Midbrain (tissue), 1 donor: ENCODE results near the gene DNAH1.
"Not testable (repeated sequence)": the region's sequence is repeated elsewhere in the genome, so short reads cannot be mapped to it uniquely, and the experiment has no call there.

Experiments used
- DNase-seq: peaks from one replicate; lab custom pipeline; 2025; lab: John Stamatoyannopoulos, UW

The DNAH1 gene

DNA sequence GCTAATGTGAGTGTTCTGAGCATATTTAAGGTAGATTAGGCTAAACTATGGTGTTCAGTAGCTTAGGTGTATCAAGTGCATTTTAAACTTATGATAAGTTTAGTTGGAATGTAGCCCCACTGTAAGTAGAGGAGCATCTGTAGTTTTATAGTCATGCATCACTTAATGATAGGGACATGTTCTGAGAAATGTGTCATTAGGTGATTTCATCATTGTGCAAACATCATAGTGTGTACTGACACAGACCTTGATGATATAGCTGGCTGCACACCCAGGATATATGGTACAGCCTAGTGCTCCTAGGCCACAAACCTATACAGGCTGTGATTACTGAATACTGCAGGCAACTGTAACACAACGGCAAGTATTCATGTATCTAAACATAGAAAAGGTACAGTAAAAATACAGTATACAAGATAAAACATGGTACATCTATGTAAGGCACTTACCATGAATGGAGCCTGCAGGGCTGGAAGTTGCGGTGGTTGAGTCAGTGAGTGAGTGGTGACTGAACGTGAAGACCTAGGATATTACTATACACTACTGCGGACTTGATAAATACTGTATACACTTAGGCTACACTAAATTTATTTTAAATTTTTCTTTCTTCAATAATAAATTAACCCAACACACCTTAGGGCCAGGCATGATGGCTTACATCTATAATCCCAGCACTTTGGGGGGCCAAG is 17.9 kb downstream of the DNAH1 start:
- DNase-seq = no peak

DNA sequence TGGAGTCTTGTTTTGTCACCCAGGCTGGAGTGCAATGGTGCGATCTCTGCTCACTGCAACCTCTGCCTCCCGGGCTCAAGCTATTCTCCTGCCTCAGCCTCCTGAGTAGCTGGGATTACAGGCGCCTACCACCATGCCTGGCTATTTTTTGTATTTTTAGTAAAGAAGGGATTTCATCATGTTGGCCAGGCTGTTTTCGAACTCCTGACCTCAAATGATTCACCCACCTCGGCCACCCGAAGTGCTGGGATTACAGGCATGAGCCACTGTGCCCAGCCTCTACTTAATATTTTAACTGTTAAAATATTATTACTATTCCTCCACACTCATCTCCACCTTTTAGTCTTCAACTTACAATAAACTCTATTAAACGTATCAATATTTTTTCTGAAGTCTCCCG is 22.0 kb downstream of the DNAH1 start:
- DNase-seq = not testable (repeated sequence)

DNA sequence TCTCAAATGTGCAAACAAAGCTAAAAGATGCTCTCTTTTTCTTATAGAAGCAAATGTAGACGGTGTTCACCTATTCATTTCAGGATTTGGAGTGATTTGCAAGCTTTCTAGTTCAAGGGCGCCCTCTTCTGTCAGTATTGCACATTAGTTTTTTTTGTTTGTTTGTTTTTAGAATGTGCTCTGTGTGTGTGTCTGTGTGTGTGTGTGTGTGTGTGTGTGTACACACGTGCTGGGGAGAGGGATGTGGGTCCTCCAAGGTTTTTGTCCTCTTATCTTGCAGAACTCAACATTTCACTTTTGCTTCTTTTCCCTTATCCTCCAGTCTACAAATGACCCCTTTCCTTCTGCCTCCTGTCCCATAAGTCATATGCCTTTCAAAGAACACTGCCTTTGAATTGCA is 23.5 kb downstream of the DNAH1 start:
- peak; percentile 68 for DNase-seq

DNA sequence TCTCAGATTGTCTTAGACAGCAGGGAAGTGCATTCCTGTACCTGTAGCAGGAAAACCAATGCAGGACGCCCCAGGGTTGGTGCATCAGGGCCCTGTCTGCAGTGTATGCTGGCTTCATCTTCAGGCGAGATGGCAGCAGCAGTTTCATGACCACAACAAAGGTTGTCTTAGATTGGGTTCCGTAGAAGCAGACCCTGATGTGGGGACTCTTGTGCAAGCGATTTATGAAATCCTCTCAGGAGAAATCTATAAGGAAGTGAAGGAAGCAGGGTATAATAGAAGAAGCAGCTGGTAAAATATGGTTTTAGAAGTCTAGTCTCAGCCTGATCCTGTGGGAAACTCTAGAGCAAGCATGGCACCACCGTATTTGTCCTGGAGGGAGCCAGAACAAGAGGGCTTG is 25.0 kb downstream of the DNAH1 start:
- DNase-seq = no peak

DNA sequence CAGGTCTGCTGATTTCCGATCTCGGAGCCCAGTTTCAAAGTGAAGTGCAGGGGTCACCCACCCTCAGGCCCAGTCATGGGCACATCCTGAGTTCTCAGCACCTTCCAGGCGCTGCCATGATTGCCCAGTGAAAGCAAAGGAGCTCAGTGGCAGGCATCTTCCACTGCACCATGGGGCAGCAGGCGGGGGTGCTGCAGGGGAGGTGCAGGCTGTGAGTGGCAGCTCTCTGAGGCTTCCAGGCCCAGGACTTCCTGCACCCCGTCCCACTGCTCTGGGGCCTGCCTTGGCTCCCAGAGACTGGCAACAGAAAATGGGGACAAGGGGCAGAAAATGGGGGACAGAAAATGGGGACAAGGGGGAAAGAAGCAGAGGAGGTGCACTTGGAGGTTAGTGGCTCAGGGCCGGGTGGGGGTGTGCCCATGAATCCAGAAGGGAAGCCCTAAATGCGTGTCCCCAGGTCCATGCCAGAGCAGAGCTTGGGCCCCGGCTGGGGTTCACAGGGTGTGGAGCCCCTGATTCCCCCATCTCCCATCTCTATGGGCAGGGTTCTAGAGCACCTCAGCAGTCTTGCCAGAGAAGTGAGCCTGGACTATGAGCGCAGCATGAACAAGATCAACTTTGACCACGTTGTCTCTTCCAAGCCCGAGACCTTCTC is 28.0 kb downstream of the DNAH1 start:
- no peak for DNase-seq

DNA sequence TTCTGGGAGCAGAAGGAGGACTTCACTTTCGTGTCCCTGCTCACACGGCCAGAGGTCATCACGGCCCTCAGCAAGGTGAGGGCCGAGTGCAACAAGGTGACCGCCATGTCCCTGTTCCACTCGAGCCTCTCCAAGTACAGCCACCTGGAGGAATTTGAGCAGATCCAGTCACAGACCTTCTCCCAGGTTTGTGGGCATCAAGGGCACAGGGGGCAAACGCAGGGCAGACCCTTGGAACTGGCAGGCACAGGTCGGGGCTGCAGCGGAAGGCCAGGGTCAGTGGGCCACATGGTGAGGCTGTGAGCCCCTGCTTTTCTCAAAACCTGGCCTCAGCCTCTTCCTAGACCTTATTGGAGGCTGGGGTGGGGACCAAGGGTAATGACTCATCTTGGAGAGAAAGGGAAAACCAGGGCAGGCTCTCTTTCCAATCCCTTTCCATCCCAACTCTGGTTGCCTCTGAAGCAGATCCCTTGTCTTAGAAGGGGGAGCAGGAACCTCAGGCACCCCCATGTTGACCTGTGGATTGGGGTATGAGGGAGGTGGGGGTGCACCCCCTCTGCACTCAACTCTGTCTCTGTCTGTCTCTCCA is 29.5 kb downstream of the DNAH1 start:
- no peak for DNase-seq

DNA sequence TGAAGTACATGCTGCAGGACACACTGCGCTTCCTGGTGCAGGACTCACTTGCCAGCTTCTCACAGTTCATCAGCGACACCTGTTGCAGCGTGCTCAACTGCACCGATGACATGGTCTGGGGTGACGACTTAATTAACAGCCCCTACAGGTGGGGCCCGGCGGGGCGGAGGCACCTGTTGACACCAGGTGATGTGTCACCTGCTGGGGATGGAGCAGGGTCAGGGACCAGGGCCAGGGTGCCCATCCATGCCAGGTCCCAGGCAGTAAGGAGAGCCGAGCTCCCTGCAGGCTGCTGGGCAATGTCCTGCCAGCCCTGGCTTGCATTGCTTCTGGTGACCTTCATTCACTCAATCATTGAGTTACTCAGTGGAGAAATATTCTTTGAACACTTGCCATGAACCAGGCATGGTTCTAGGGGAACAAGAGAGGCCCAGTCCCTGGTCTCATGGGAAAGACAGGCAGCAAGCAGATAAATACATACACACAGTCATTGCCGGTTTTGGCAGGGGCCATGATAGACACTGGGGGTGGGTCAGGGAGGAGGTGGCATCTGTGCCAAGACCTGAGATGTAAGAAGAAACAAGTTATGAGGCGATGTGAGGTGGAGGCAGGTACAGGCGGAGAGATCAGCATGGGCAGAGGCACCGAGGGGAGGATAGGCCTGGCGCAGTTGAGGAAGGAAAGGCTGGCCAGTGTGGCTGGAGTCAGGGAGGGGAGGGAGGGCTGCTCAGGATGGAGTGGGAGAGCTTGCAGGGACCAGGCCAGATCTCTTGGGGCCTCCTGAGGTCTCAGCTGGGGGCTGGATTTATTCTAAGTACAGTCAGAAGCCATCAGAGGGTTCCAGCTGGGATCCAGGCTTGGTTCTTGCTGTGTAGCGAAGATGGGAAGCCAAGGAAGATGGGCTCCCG is 30.8 kb downstream of the DNAH1 start:
- no peak for DNase-seq

DNA sequence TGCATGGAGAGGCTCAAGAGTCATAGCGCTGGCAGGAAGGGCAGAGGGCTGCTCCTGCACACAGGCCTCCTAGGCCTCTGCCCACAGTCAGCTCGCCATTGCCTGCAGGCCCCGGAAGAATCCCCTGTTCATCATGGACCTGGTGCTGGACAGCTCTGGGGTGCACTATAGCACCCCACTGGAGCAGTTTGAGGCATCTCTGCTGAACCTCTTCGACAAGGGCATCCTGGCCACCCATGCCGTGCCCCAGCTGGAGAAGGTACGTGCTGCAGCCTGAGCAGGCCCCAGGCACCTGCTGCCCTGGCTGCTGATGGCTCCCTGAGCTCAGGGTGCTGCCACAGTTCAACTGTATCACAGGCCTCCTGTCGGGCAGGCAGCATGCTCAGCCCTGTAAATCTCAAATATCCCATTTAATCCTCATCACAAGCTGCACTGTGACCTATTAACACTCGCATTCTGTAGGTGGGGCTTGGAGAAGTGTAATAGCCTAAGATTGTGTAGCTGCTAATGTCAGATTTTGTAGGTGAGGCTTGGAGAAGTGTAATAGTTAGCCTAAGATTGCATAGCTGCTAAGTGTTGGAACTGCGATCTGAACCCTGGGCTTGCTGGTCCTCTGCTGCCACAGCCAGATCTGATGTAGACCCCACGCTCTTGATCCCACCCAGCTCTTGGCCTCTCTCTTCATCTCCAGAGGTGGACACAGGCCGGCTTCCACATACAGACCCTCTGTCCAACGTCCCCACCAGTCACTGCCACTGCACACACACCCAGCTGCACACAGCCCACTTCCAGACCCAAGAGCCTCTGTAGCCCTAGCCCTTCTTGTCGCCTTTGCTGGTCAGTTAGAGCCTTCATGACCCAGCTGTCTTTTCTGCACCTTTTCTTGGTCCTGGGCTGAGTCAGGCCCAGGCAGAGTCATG is 31.9 kb downstream of the DNAH1 start:
- no peak for DNase-seq

DNA sequence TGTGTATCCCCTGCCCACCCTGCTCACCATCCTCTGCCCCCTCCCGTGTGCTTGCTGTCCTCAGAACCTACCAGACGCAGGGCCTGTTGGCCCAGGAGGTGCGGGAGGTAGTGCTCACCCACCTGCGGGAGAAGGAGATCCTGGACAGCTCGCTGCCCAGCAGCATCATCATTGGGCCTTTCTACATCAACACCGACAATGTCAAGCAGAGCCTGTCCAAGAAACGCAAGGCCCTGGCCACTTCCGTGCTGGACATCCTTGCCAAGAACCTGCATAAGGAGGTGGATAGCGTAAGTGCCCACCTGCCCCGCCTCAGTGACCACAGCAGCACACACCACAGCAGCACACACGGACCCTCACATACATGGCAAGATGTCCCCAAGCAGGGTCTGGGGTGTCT is 33.0 kb downstream of the DNAH1 start:
- DNase-seq = no peak

DNA sequence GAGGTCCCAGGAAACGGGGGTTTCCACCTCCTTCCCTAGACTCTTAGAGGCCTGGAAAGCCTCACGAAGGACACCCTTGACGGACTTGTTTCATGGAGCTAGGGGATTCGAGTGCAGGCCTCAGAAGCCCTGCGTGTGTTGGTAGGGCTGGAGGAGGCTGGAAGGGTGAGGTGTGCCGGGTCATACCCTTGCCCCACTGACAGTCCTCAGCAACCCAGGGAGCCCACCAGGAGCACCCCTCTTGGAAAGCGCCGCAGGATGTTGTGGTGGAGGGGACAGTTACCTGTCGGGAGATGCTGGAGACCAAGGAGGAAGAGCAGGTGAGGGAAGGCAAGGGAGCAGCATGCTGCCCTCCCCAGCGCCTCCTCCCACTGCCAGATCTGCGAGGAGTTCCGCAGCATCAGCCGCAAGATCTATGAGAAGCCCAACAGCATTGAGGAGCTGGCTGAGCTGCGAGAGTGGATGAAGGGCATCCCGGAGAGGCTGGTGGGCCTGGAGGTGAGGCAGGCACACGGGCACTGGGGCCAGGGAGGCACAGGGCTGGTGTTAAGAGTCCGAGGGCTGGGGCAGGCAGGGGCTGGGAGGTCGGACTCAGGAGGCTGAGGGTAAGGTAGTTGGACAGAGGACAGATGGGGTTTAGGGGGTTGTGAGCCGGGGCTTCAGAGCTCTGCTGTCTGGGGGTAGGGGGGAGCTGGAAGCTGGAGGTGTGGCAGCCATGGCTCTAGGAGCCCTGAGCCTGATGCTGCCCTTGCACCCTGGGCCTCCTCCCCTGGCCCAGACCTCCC is 33.7 kb downstream of the DNAH1 start:
- no peak for DNase-seq

DNA sequence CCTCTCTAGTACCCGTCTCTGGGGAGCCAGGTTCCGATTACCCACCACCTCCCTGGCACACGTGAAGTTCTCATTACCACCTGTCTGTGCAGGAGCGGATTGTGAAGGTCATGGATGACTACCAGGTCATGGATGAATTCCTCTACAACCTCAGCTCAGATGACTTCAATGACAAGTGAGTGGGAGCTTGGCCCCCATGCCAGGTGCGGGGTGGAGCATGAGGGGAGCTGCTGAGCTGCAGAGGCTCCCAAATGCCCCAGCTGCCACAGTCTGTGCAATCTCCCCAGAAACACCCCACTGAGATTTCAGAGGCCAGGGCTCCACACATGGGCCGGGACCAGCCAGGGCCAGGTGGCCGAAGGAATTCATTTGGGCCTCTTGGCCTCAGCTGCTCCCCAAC is 34.3 kb downstream of the DNAH1 start:
- no peak for DNase-seq

DNA sequence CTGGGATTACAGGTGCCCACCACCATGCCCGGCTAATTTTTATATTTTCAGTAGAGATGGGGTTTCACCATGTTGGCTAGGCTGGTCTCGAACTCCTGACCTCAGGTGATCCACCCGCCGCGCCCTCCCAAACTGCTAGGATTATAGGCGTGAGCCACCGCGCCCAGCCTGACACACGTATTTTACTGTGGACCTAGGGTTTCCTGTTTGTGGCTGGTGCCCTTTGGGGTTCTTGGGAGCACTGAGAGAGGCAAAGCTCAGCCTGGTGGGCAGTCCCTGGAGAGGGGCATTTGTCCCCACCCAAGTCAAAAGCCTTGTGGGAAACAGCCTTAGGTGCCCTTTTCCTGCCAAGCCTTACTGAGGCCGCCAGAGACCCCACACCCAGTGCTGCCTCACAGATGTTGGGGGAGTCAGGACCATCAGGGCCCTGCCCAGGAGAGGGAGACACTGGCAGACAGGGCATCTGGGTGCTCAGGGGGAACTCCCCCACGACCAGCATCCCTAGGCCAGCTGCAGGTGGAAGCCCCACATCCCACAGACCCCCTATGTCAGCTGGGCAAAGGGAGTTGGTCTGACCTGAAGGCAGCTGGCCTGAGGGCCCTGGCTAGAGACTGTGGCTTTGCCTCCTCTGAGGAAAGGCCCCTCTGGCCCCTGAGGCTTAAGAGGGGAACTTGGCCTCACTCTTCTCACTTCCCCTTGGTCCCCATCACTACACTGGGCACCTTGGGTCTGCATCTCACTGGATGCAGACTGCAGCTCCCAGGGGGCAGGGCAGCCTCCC is 35.1 kb downstream of the DNAH1 start:
- no peak for DNase-seq

DNA sequence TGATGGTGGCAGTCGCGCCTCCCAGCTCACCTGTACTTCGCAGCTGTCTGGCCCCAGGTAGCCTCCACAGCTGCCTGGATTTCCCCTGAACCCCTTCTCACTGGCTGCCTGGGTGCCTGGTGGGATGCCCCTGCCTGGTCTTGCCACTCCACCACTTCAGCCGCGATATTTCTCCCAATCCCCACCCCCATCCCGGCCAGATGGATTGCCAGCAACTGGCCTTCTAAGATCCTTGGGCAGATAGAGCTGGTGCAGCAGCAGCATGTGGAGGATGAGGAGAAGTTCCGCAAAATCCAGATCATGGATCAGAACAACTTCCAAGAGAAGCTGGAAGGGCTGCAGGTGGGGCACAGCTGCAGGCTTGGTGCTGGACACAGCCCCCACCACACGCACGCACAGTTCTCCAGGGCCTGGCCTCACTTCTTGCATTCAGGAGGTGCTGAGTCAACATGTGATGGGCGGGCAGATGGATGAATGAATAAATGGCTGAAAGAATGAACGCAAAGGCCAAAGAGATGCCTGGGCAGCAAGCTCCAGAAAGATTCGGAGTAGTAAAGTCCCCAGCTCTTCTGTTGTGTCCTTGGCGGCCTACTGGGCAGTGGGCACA is 35.7 kb downstream of the DNAH1 start:
- no peak for DNase-seq

DNA sequence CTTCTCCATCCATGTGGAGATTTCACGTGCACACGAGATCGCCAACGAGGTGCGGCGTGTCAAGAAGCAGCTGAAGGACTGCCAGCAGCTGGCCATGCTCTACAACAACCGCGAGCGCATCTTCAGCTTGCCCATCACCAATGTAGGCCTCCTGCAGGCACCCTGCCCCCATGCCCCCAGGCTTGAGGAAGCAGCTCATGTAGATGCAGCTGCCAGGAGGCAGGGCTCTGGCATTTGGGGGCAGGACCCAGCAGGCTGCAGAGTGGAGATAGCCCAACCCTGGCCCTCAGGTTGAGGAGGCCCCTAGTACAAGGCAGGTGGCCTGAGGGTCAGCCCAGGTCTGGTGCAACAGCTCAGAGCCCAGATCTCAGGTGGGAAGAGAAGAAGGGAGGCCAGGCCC is 36.4 kb downstream of the DNAH1 start:
- no peak for DNase-seq

DNA sequence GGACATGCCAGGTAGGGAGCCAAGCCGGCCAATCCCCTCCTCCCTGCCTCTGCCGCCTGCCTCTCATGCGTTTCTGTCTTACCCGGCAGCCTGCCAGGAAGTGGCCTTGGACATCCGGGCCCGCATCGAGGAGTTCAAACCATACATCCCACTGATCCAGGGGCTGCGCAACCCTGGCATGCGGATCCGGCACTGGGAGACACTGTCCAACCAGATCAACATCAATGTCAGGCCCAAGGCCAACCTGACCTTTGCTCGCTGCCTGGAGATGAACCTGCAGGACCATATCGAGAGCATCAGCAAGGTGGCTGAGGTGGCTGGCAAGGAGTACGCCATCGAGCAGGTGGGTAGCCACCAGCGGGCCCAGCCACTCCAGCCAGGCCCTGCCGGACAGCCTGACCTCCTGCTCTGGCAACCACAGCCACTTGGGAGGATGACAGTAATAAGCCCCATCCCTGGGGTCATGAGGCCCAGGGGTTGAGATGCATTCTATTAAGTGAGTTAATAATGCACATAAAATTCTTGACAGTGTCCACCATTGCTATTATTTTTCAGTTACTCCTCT is 37.3 kb downstream of the DNAH1 start:
- DNase-seq = no peak

DNA sequence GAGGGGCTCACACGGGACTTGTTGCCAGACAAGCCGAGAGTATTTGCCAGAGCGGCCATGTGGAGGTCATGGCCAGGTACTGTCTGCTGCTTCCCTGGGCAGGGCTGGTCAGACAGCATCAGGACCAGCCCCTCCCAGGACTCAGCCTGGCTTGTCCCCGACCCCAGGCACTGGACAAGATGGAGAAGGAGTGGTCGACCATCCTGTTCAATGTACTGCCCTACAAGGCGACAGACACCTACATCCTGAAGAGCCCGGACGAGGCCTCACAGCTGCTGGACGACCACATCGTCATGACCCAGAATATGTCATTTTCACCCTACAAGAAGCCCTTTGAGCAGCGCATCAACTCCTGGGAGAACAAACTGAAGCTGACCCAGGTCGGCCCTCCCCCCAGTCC is 38.6 kb downstream of the DNAH1 start:
- no peak for DNase-seq

DNA sequence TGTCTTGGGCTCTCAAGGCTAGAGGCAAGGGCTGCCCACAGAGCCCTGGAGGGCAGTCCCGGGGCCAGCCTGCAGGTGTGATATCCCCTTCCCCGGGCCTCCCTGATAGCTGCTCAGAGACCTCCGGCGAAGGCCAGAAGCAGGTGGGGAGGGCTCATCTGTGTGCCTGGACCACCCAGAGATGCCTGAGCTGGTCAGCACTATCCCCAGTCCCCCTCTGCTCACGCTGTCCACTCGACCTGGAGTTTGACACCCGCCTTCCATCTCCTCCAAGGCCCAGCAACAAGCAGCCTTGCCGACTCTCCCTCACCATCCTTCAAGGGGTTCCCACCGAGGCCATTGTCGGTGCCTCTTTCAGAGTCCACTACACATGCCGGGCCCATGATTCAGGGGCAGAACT is 39.4 kb downstream of the DNAH1 start:
- no peak for DNase-seq

DNA sequence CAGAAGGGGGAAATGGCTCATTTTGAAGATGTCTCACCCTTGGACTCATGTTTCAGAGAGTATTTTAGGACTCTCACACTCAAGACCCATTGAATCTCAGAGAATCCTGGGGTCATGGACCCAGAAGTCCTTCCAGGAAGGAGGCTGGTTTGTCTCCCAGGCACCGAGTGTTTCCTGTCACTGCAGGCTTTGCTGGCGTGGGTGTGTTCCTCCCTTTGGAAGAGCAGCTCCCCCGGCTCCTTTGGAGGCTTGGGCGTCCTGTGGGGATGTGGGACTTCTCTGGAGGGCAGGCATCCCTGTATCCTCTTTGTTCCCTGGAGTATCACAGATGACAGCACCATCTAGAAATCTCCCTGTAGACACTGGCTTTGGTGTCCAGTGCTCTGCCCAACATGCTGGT is 40.0 kb downstream of the DNAH1 start:
- DNase-seq = no peak
